K562 (cell line): ENCODE results near the gene POC5. TPM values are rescaled to one million over a fixed set of nuclear protein-coding genes. Genes with fewer than 3 reads are reported as not detected.
A peak's percentile ranks its signal among the peaks of the same experiment; 100 is the strongest.

Source experiments
- BHLHE40 ChIP-seq: IDR thresholded peaks from 2 replicates; pipeline ENCODE4 v1.6.1; 2011; ENCODE audit warnings: low read length, improper control_type of control experiment
- CBX3 ChIP-seq, 2 experiments: IDR thresholded peaks; 1 replicate in 1 of 2; 2 replicates in 1 of 2; pipeline ENCODE4 v1.6.1; 2012; ENCODE audit warnings: inconsistent platforms in 2 of 2, low read length in 2 of 2, borderline replicate concordance in 1 of 2, control low read depth in 1 of 2
- FOXO4 ChIP-seq: fragments of 450-650 bp; formaldehyde crosslinking; IDR thresholded peaks from 2 replicates; pipeline ENCODE4 v1.4.0; 2020; ENCODE audit warnings: mild to moderate bottlenecking, moderate library complexity
- GABPA ChIP-seq: fragments of 200-800 bp; sonication (Bioruptor generic); conservative IDR thresholded peaks from 2 replicates; pipeline ENCODE4 v1.6.1; 2016; ENCODE audit warnings: low read depth, missing genetic modification characterization, missing compliant biosample characterization
- LCOR ChIP-seq: sonication (generic); formaldehyde crosslinking; IDR thresholded peaks from 2 replicates; pipeline ENCODE4 v1.8.0; 2022; ENCODE audit warnings: mild to moderate bottlenecking, missing genetic modification reagents
- MEIS2 ChIP-seq: fragments of 450-650 bp; IDR thresholded peaks from 2 replicates; pipeline ENCODE4 v1.6.1; 2014; ENCODE audit warnings: mild to moderate bottlenecking; ENCODE audit not compliant: partially characterized antibody
- MGA ChIP-seq: fragments of 450-650 bp; IDR thresholded peaks from 2 replicates; pipeline ENCODE4 v1.6.1; 2016; ENCODE audit warnings: mild to moderate bottlenecking, moderate library complexity
- MIER1 ChIP-seq: fragments of 450-650 bp; IDR thresholded peaks from 2 replicates; pipeline ENCODE4 v1.6.1; 2016; ENCODE audit warnings: antibody characterized with exemption, mild to moderate bottlenecking, low read depth
- NFXL1 ChIP-seq: fragments of 450-650 bp; formaldehyde crosslinking; IDR thresholded peaks from 2 replicates; pipeline ENCODE4 v1.4.0; 2021; ENCODE audit warnings: mild to moderate bottlenecking
- SNAPC5 ChIP-seq: fragments of 250-450 bp; sonication (Bioruptor Pico); IDR thresholded peaks from 2 replicates; pipeline ENCODE4 v1.8.0; 2021; ENCODE audit warnings: moderate library complexity, mild to moderate bottlenecking, inconsistent platforms
- WHSC1 ChIP-seq: IDR thresholded peaks from one replicate; pipeline ENCODE4 v1.6.1; 2012; ENCODE audit warnings: low read length, control low read depth, inconsistent platforms
- ZKSCAN8 ChIP-seq: fragments of 200-800 bp; sonication (Bioruptor generic); IDR thresholded peaks from 2 replicates; pipeline ENCODE4 v1.6.1; 2016; ENCODE audit warnings: missing genetic modification characterization, missing compliant biosample characterization
- ZNF717 ChIP-seq: fragments of 250-450 bp; sonication (Bioruptor Pico); IDR thresholded peaks from 2 replicates; pipeline ENCODE4 v1.5.0; 2021
- polyA plus RNA-seq, 8 experiments: library from polyadenylated mRNA; depleted of rRNA in 4 of 8; stranded (reverse) in 5 of 8; unstranded in 3 of 8; fragments of >200 nt; fragmentation: Nextera tagmentation in 2 of 8; fragmentation: Illumina TruSeq in 1 of 8; extraction: Ambion mirVana in 2 of 8; extraction: Trizol in 1 of 8; gene quantifications; 2 replicates each; pipeline versions ENCODE4 v1.2.1 to v1.2.3, GENCODE V29; 2011 to 2014; ENCODE audit warnings: inconsistent platforms in 1 of 8, missing spikeins in 1 of 8
- total RNA-seq, 7 experiments: library from RNA; depleted of rRNA in 6 of 7; stranded (reverse); fragments of >200 nt in 6 of 7; fragmentation: Illumina TruSeq in 2 of 7; extraction: Trizol in 2 of 7; gene quantifications; 2 replicates each; pipeline versions ENCODE4 v1.2.1 to v1.2.3, GENCODE V29; 2011 to 2021; ENCODE audit warnings: low replicate concordance in 1 of 7
- TF ChIP-seq, protein P1 (sequence below): fragments of 450-650 bp; IDR thresholded peaks from 2 replicates; pipeline ENCODE4 v1.7.0; 2016; ENCODE audit warnings: borderline replicate concordance

Gene POC5
- total and polyA plus RNA-seq, 9 of the 15 experiments (the other 6 are each of a cell fraction or from before 2014, with no cell fraction given): 14.5 to 38.2 (median 27.0) TPM

DNA sequence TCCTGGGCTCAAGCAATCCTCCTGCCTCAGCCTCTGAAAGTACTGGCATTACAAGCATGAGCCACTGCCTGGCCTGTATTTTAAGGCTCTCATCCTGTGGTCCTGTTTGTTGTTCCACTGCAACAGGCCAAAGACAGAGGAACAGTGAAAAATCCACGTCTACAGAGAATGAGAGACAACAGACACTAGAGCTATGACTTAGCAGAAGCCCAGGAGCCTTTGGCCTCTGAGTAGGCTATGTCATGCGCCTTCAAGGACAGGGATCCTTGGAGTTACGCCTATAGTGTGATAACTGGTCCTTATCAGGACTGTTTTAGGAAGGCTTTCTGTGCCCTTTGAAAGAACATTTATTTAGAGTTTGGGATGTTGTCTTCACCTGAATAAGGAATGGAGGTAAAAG is 10.5 kb downstream of the POC5 start (continued):
- TF ChIP-seq SNAPC5 (CRISPR knock-in tag) (no peak), LCOR (CRISPR knock-in tag) (no peak), BHLHE40 (peak; percentile 27; the same call in 1 of the 2 replicates), FOXO4 (CRISPR knock-in tag) (no peak), NFXL1 (CRISPR knock-in tag) (no peak), MEIS2 (peak; percentile 21), CBX3 (IDR thresholded peaks at IDR 0.05; ENCODE audit: borderline replicate concordance in 1 of 2, low read length in 2 of 2) (no peak), ZNF717 (no peak), ZKSCAN8 (CRISPR knock-in tag) (no peak), GABPA (tag) (no peak), MIER1 (no peak), MGA (no peak), WHSC1 (no peak)
- TF ChIP-seq, protein P1, sequence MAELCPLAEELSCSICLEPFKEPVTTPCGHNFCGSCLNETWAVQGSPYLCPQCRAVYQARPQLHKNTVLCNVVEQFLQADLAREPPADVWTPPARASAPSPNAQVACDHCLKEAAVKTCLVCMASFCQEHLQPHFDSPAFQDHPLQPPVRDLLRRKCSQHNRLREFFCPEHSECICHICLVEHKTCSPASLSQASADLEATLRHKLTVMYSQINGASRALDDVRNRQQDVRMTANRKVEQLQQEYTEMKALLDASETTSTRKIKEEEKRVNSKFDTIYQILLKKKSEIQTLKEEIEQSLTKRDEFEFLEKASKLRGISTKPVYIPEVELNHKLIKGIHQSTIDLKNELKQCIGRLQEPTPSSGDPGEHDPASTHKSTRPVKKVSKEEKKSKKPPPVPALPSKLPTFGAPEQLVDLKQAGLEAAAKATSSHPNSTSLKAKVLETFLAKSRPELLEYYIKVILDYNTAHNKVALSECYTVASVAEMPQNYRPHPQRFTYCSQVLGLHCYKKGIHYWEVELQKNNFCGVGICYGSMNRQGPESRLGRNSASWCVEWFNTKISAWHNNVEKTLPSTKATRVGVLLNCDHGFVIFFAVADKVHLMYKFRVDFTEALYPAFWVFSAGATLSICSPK: no peak
